WTC11 (cell line): ENCODE results near the gene KIAA2012. TPM values are rescaled to one million over a fixed set of nuclear protein-coding genes. Genes with fewer than 3 reads are reported as not detected.

Experiments
- ATAC-seq: fragments of 200-7000 bp; cut with Tn5 transposase; 2 replicates; pipeline ENCODE4 v1.10.0; 2021; ENCODE audit warnings: mild to moderate bottlenecking, moderate library complexity
- CTCF ChIA-PET: fragments of 300-600 bp; sonication (Branson Sonifier 250); formaldehyde crosslinking; loops from one replicate; lab custom pipeline; 2021; ENCODE audit warnings: antibody characterized with exemption; lab: Charles Lee
- POLR2A ChIA-PET: fragments of 350-600 bp; sonication (Branson Sonifier 250); formaldehyde crosslinking; loops from one replicate; lab custom pipeline; 2021; ENCODE audit warnings: antibody characterized with exemption; lab: Charles Lee
- DNase-seq: peaks from one replicate; pipeline ENCODE4 v3.0.0; 2021; ENCODE audit warnings: low spot score
- H3K27ac Mint-ChIP-seq: 2 replicates; pipeline ENCODE4 v1.8.0; 2021; ENCODE audit warnings: mixed read lengths
- H3K27me3 Mint-ChIP-seq: 2 replicates; pipeline ENCODE4 v1.8.0; 2021; ENCODE audit warnings: low read depth, mild to moderate bottlenecking, moderate library complexity, mixed read lengths
- H3K36me3 Mint-ChIP-seq: 2 replicates; pipeline ENCODE4 v1.8.0; 2021; ENCODE audit warnings: mixed read lengths
- H3K4me1 Mint-ChIP-seq: 2 replicates; pipeline ENCODE4 v1.8.0; 2022; ENCODE audit warnings: mixed read lengths
- H3K4me3 Mint-ChIP-seq: 2 replicates; pipeline ENCODE4 v1.8.0; 2021; ENCODE audit warnings: mild to moderate bottlenecking, moderate library complexity, mixed read lengths
- H3K9me3 Mint-ChIP-seq: 2 replicates; pipeline ENCODE4 v1.8.0; 2021; ENCODE audit warnings: mixed read lengths
- AR ChIP-seq: fragments of 250-450 bp; sonication (Bioruptor Pico); IDR thresholded peaks from 2 replicates; pipeline ENCODE4 v1.9.0; 2021; ENCODE audit warnings: mild to moderate bottlenecking
- ATF6 ChIP-seq: sonication (generic); formaldehyde crosslinking; IDR thresholded peaks from 2 replicates; pipeline ENCODE4 v1.8.1; 2023; ENCODE audit warnings: mild to moderate bottlenecking, missing genetic modification reagents
- ETV6 ChIP-seq: sonication (generic); formaldehyde crosslinking; IDR thresholded peaks from 2 replicates; pipeline ENCODE4 v1.8.1; 2022; ENCODE audit warnings: mild to moderate bottlenecking, missing genetic modification reagents
- FOXK1 ChIP-seq: sonication (generic); formaldehyde crosslinking; IDR thresholded peaks from 2 replicates; pipeline ENCODE4 v1.8.0; 2022; ENCODE audit warnings: mild to moderate bottlenecking, moderate library complexity, missing genetic modification reagents
- PRDM15 ChIP-seq: sonication (generic); formaldehyde crosslinking; IDR thresholded peaks from 2 replicates; pipeline ENCODE4 v1.8.0; 2022; ENCODE audit warnings: missing genetic modification reagents
- PREB ChIP-seq: sonication (generic); formaldehyde crosslinking; IDR thresholded peaks from 2 replicates; pipeline ENCODE4 v1.8.1; 2022; ENCODE audit warnings: mild to moderate bottlenecking, missing genetic modification reagents, moderate library complexity, borderline replicate concordance
- SMAD4 ChIP-seq: sonication (generic); formaldehyde crosslinking; IDR thresholded peaks from 2 replicates; pipeline ENCODE4 v1.8.0; 2022; ENCODE audit warnings: mild to moderate bottlenecking, missing genetic modification reagents
- ZNF219 ChIP-seq: sonication (generic); formaldehyde crosslinking; IDR thresholded peaks from 2 replicates; pipeline ENCODE4 v1.8.0; 2023; ENCODE audit warnings: missing genetic modification reagents, mild to moderate bottlenecking, borderline replicate concordance
- total RNA-seq: library from RNA; stranded (reverse); gene quantifications from 3 replicates; pipeline ENCODE4 v1.2.3, GENCODE V29; 2021
- TF ChIP-seq, protein P1 (sequence below): sonication (generic); formaldehyde crosslinking; IDR thresholded peaks from 2 replicates; pipeline ENCODE4 v1.8.0; 2022; ENCODE audit warnings: mild to moderate bottlenecking, missing genetic modification reagents
- TF ChIP-seq, protein P2 (sequence below): fragments of 250-450 bp; sonication (Bioruptor Pico); IDR thresholded peaks from 2 replicates; pipeline ENCODE4 v1.9.0; 2021; ENCODE audit warnings: mild to moderate bottlenecking
- TF ChIP-seq, protein P3 (sequence below): sonication (generic); formaldehyde crosslinking; IDR thresholded peaks from 2 replicates; pipeline ENCODE4 v1.8.0; 2023; ENCODE audit warnings: missing genetic modification reagents, mild to moderate bottlenecking, borderline replicate concordance
- TF ChIP-seq, protein P4 (sequence below): sonication (generic); formaldehyde crosslinking; IDR thresholded peaks from 2 replicates; pipeline ENCODE4 v1.8.0; 2022; ENCODE audit warnings: mild to moderate bottlenecking, missing genetic modification reagents

The KIAA2012 gene
- total RNA-seq, 1 experiment from 2014 or later, result not detected

DNA sequence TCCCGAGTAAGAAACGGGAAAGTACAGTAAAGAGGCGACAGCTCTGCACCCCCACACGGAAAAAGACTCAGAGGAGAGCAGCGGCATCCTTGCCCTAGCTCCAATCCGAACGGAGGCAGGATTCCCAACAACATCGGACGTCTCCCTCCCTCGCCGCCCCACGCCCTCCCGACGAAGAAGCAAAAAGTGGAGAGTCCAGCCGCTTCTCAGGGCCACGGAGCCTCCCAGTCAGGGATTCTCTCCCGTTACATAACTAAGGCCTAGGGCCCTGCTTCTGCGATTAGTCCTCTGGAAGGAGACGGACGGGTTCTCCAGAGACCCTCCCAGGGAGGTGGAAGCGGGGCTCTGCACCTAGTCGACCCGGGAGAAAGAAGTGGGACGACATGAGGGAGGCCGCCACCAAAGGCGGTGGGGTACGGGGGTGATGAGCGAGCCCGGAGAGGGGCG, 164.8 kb downstream of the KIAA2012 start:
- Mint-ChIP-seq H3K4me3 (peak overlapping the region; percentile 97), H3K4me1 (peaks cover 21% of the 10 kb centered on the region)
- TF ChIP-seq PREB (CRISPR knock-in tag) (no peak), PRDM15 (CRISPR knock-in tag) (peak; percentile 36; the same call in 1 of the 2 replicates)
- TF ChIP-seq, protein P1, sequence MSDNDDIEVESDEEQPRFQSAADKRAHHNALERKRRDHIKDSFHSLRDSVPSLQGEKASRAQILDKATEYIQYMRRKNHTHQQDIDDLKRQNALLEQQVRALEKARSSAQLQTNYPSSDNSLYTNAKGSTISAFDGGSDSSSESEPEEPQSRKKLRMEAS (CRISPR knock-in tag), result no peak
- TF ChIP-seq, all 79 proteins: peak for 1
- DNase-seq, result no peak
- Mint-ChIP-seq H3K27me3 (no peaks in the 10 kb centered on the region), H3K9me3 (no peaks in the 10 kb centered on the region), H3K36me3 (peaks cover 4% of the 10 kb centered on the region), H3K27ac (peak overlapping the region; percentile 96)
- peak; percentile 20 for ATAC-seq
- CTCF ChIA-PET, result interaction anchor here (0.8 kb wide), 1 partner anchor 11 kb away, joined by 3 read pairs; no protein-coding TSS in a partner anchor
- POLR2A ChIA-PET, result interaction anchor here (0.6 to 2.2 kb wide), 6 partner anchors 11 to 265 kb away, joined by 3 to 13 read pairs (median 3); no protein-coding TSS in a partner anchor

DNA sequence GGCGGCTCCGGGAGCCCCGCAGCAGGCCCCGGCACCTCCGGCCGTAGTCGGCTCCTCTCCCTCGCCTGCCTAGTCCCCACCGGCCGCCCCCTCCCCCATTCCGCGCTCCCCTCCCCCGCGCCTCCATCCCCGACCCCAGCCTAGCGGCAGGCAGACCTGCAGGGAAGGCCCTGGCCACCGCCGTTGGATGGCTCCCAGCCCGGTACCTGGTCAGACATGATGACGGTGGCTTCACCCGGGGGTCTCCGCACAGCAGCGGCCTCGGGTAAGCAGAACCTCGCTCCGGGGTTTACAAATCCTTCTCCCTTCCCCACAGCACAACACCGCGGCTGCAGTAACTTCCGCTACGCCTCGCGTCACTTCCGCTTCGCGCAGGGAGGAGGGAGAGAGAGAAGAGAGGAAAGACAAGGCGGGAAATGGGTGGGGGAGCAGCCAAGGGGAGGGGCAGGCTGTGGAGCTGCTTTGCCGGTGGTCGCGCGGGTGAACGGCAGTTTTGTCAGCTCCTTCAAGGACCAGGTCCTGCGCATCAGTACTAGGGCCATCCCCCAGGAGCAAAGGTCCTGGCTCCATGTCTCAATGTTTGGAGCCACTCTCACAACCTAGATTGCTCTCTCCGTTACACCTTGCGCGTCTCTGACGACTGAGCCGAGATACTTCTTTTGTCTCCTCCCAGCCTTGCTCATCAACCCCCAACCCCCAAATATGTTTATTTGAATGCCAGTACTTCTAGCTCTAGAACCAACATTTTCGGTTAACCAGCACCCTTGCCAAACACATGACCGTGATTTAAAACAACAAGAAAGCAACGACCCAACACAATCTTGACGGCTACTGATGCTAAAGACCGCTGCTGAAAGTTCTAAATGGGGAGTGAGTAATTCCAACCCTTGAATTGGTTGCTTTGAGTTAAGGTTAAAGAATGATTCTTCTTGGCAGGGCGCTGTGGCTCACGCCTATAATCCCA, 165.5 kb downstream of the KIAA2012 start, which contains the start of gene SUMO1:
SUMO1 (minus strand) TSS at position 364 of the 964 bp plus-strand sequence; CDS start at position 218, 146 bp downstream.
- Mint-ChIP-seq H3K36me3 (no peaks in the 10 kb centered on the region), H3K27ac (peak within 1 kb of the TSS; percentile 98), H3K27me3 (no peaks in the 10 kb centered on the region), H3K4me3 (peak within 1 kb of the TSS; percentile 97), H3K4me1 (peaks cover 21% of the 10 kb centered on the region), H3K9me3 (no peaks in the 10 kb centered on the region)
- ChIA-PET CTCF (no interaction called here), POLR2A (interaction anchor here (0.6 to 2.2 kb wide), 5 partner anchors 10 to 31 kb away, joined by 3 to 13 read pairs (median 4); no protein-coding TSS in a partner anchor)
- ATAC-seq, result peak; percentile 89
- peak; percentile 93 for DNase-seq
- TF ChIP-seq PREB (CRISPR knock-in tag) (no peak), ATF6 (CRISPR knock-in tag) (no peak), ZNF219 (CRISPR knock-in tag) (no peak), ETV6 (peak; percentile 83), FOXK1 (CRISPR knock-in tag) (peak; percentile 96), SMAD4 (CRISPR knock-in tag) (no peak), AR (CRISPR knock-in tag) (no peak)
- TF ChIP-seq, protein P2, sequence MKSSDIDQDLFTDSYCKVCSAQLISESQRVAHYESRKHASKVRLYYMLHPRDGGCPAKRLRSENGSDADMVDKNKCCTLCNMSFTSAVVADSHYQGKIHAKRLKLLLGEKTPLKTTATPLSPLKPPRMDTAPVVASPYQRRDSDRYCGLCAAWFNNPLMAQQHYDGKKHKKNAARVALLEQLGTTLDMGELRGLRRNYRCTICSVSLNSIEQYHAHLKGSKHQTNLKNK, result no peak
- TF ChIP-seq, protein P3, sequence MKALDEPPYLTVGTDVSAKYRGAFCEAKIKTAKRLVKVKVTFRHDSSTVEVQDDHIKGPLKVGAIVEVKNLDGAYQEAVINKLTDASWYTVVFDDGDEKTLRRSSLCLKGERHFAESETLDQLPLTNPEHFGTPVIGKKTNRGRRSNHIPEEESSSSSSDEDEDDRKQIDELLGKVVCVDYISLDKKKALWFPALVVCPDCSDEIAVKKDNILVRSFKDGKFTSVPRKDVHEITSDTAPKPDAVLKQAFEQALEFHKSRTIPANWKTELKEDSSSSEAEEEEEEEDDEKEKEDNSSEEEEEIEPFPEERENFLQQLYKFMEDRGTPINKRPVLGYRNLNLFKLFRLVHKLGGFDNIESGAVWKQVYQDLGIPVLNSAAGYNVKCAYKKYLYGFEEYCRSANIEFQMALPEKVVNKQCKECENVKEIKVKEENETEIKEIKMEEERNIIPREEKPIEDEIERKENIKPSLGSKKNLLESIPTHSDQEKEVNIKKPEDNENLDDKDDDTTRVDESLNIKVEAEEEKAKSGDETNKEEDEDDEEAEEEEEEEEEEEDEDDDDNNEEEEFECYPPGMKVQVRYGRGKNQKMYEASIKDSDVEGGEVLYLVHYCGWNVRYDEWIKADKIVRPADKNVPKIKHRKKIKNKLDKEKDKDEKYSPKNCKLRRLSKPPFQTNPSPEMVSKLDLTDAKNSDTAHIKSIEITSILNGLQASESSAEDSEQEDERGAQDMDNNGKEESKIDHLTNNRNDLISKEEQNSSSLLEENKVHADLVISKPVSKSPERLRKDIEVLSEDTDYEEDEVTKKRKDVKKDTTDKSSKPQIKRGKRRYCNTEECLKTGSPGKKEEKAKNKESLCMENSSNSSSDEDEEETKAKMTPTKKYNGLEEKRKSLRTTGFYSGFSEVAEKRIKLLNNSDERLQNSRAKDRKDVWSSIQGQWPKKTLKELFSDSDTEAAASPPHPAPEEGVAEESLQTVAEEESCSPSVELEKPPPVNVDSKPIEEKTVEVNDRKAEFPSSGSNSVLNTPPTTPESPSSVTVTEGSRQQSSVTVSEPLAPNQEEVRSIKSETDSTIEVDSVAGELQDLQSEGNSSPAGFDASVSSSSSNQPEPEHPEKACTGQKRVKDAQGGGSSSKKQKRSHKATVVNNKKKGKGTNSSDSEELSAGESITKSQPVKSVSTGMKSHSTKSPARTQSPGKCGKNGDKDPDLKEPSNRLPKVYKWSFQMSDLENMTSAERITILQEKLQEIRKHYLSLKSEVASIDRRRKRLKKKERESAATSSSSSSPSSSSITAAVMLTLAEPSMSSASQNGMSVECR (CRISPR knock-in tag), result peak; percentile 81; the same call in 1 of the 2 replicates
- TF ChIP-seq, protein P4, sequence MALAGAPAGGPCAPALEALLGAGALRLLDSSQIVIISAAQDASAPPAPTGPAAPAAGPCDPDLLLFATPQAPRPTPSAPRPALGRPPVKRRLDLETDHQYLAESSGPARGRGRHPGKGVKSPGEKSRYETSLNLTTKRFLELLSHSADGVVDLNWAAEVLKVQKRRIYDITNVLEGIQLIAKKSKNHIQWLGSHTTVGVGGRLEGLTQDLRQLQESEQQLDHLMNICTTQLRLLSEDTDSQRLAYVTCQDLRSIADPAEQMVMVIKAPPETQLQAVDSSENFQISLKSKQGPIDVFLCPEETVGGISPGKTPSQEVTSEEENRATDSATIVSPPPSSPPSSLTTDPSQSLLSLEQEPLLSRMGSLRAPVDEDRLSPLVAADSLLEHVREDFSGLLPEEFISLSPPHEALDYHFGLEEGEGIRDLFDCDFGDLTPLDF (CRISPR knock-in tag), result 0 out of 2 replicates have a peak, but pooled peaks have one; percentile 47
